BLaER1 (cell line): ENCODE data around the gene EIPR1.

Experiments
- H3K27ac ChIP-seq: shearing (Covaris generic); formaldehyde crosslinking; 2 replicates; pipeline ENCODE4 v1.8.1; 2022
- H3K27me3 ChIP-seq: shearing (Covaris generic); formaldehyde crosslinking; 2 replicates; pipeline ENCODE4 v1.8.1; 2022
- H3K36me3 ChIP-seq: shearing (Covaris generic); formaldehyde crosslinking; 2 replicates; pipeline ENCODE4 v1.8.1; 2022
- H3K4me1 ChIP-seq: shearing (Covaris generic); formaldehyde crosslinking; 2 replicates; pipeline ENCODE4 v1.8.1; 2022
- H3K4me2 ChIP-seq: shearing (Covaris generic); formaldehyde crosslinking; 2 replicates; pipeline ENCODE4 v1.8.1; 2022
- H3K4me3 ChIP-seq: shearing (Covaris generic); formaldehyde crosslinking; 2 replicates; pipeline ENCODE4 v1.8.1; 2022
- H3K9ac ChIP-seq: shearing (Covaris generic); formaldehyde crosslinking; 2 replicates; pipeline ENCODE4 v1.8.1; 2022
- H3K9me3 ChIP-seq: shearing (Covaris generic); formaldehyde crosslinking; 2 replicates; pipeline ENCODE4 v1.8.1; 2022
- H4K20me1 ChIP-seq: shearing (Covaris generic); formaldehyde crosslinking; 2 replicates; pipeline ENCODE4 v1.8.1; 2022
- Cebpa-rat ChIP-seq: shearing (Covaris generic); IDR thresholded peaks from 2 replicates; pipeline ENCODE4 v1.8.1; 2022

Gene EIPR1

DNA sequence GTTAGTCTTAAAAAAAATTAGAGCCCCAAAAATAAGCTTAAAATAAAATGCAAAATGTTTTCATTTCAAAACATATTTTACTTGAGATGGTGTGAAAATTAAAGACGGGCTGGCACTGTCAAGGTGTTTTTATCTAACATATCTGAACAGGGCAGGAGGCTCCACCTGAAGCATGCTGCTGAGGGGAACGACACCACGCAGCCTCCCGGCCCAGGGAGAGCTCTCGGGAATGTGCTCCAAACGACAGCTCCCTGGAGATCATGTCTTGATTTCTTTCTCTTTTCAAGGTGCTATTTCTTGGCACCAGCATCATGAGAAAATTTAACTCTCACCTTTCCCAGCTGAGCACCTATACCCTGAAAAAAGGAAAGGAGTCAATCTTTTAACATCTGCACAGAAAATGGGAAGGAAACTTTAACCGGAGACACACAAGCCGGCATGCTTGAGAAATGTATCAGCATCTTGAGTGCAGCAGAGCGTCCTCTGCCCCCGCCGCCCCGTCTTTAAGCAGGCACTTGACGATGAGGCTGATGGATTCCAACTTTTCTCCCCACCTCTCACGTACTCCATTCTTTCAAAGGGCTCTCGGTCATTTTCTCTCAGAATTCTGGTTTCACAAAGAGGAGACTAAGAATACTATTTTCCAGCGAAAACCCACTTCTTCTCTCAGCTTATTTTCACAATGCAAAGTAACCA, 56.6 kb downstream of the EIPR1 start:
- Histone ChIP-seq H3K27ac (no peak overlapping the region), H4K20me1 (peaks cover 18% of the 10 kb centered on the region; the same call in 1 of the 2 replicates), H3K4me3 (no peak overlapping the region), H3K4me1 (no peaks in the 10 kb centered on the region), H3K36me3 (peaks cover 79% of the 10 kb centered on the region), H3K9me3 (no peaks in the 10 kb centered on the region), H3K9ac (no peak overlapping the region), H3K27me3 (no peaks in the 10 kb centered on the region), H3K4me2 (no peak overlapping the region)
- TF ChIP-seq Cebpa-rat: no peak

DNA sequence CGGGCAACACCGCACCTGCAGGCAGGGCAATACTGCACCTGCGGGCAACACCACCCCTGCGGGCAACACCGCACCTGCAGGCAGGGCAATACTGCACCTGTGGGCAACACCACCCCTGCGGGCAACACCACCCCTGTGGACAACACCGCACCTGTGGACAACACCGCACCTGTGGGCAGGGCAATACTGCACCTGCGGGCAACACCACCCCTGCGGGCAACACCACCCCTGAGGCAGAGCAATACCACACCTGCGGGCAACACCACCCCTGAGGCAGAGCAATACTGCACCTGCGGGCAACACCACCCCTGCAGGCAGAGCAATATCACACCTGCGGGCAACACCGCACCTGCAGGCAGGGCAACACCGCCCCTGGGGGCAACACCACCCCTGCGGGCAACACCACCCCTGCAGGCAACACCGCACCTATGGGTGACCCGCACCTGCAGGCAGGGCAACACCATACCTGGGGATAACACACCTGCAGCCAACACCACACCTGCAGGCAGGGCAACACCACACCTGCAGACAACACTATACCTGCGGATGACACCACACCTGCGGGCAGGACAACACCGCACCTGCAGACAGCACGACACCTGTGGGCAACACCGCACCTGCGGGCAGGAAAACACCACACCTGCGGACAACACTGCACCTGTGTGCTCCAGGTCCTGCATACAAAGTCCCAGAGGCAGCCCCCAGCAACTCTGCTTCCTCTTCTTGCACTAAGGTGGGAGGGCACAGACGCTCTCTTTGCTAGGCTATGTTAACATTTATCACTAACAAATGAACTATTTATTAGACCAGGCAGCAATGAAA, 57.7 kb downstream of the EIPR1 start:
- Histone ChIP-seq H3K4me2 (no peak overlapping the region), H3K27ac (no peak overlapping the region), H3K36me3 (peaks cover 68% of the 10 kb centered on the region), H3K4me3 (no peak overlapping the region), H3K9ac (no peak overlapping the region), H3K4me1 (no peaks in the 10 kb centered on the region), H3K9me3 (no peaks in the 10 kb centered on the region), H4K20me1 (peaks cover 10% of the 10 kb centered on the region; the same call in 1 of the 2 replicates), H3K27me3 (no peaks in the 10 kb centered on the region)
- TF ChIP-seq Cebpa-rat: no peak

DNA sequence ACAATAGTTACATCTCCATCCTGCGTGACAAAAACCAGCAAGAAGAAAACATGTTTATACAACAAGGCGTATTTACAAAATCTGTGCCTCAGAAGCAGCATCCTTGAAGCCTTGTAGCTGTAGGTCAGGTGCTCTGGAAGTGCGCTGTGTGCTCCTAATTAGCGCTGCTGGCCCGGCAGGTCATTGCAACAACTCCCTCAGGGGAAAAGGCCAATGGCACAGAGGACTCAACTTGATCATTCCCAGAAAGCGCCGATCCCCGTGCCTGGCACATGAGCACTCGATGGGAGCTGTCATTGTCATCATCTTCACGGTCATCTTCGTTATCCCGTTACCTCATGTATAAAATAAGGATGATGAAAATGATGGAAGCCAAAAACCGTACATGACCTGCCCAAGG, 58.5 kb downstream of the EIPR1 start:
- Histone ChIP-seq H3K9ac (no peak overlapping the region), H3K9me3 (no peaks in the 10 kb centered on the region), H3K27ac (no peak overlapping the region), H3K4me1 (no peaks in the 10 kb centered on the region), H3K4me2 (no peak overlapping the region), H3K36me3 (peaks cover 59% of the 10 kb centered on the region), H4K20me1 (peaks cover 12% of the 10 kb centered on the region; the same call in 1 of the 2 replicates), H3K27me3 (no peaks in the 10 kb centered on the region), H3K4me3 (no peak overlapping the region)
- TF ChIP-seq Cebpa-rat: no peak

DNA sequence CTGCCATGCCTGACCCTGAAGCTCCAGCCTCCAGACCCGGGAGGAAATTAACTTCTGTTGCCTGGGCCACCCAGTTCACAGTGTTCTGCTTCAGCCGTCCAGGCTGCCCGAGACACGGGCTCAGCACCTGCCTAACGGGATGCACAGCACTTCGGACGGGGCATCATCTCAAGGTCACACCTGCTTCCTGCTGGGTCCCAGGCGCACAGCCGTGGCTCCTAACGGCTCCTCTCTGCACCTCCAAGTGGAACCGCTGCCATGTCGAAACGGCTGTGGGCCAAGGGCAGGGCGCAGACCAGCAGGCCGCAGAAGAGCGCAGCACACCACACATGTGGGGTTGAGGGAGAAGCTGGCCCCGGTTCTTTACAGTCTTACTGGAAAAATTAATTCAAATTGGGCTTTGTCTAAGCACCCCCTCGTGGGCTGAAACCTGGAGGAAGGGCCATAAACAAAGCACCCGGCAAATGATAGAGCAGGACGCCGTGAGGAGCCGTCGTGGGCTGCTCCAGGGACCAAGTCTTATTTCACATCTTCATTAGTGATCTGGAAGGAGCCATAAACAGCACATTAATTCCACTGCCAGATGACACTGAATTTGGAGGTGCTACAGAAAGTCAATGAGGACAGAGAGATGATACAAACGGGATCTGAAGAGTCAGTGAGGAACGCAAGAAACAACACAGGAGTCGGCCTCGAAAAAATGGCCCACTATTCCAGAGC, 59.6 kb downstream of the EIPR1 start:
- no peaks in the 10 kb centered on the region for H3K9me3 ChIP-seq
- H3K4me2 ChIP-seq: no peak overlapping the region
- H3K36me3 ChIP-seq: peaks cover 52% of the 10 kb centered on the region
- peaks cover 17% of the 10 kb centered on the region; the same call in 1 of the 2 replicates for H4K20me1 ChIP-seq
- H3K9ac ChIP-seq: no peak overlapping the region
- H3K4me3 ChIP-seq: no peak overlapping the region
- TF ChIP-seq Cebpa-rat: no peak
- no peaks in the 10 kb centered on the region for H3K4me1 ChIP-seq
- H3K27ac ChIP-seq: no peak overlapping the region
- no peaks in the 10 kb centered on the region for H3K27me3 ChIP-seq

DNA sequence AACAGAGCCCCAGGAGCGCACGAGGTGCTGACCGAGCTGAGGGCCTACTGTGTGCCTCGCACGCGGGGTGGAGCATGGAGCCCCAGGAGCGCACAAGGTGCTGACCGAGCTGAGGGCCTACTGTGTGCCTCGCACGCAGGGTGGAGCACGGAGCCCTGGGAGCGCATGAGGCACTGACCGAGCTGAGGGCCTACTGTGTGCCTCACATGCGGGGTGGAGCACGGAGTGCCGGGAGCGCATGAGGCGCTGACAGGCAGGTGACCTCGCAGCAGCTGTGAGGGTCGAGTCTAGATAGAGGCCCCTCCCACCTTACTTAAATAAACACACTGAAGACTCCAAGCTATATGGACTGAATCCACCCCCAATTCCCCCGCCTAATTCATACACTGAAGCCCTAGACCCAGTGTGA, 60.3 kb downstream of the EIPR1 start:
- Histone ChIP-seq H3K36me3 (peaks cover 49% of the 10 kb centered on the region), H3K4me1 (no peaks in the 10 kb centered on the region), H3K9ac (no peak overlapping the region), H3K9me3 (no peaks in the 10 kb centered on the region), H3K27me3 (no peaks in the 10 kb centered on the region), H3K4me3 (no peak overlapping the region), H3K27ac (no peak overlapping the region), H3K4me2 (no peak overlapping the region), H4K20me1 (peaks cover 20% of the 10 kb centered on the region; the same call in 1 of the 2 replicates)
- no peak for TF ChIP-seq Cebpa-rat

DNA sequence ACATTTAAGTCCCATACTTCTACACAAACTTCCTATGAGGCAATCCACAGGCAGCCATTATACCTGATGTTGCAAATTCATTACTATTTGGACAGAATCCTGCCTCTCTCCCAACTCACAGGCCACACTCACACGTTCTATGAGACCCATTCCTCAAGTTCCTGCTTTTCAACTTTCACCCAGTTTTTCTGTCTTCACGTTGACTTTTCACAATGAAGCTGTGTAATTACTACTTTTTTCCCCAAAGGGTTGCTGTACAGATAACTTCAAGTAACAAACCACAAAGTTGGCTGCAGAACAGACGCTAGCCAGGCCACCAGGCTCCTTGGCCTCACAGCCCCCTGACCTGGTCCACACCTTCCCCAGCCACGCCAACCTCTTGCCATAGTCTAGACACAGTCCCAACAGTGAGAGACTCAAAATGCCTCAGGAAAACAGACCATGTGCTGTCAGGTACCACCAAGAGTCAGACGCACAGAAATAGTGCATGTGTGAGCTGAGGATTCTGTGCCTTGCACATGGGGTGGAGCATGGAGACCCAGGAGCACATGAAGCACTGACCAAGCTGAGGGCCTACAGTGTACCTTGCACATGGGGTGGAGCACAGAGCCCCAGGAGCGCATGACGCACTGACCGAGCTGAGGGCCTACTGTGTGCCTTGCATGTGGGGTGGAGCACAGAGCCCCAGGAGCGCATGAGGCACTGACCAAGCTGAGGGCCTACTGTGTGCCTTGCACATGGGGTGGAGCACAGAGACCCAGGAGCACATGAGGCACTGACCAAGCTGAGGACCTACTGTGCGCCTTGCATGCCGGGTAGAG, 61.0 kb downstream of the EIPR1 start:
- H3K4me2 ChIP-seq: no peak overlapping the region
- no peak overlapping the region for H3K9ac ChIP-seq
- no peak overlapping the region for H3K4me3 ChIP-seq
- no peak for TF ChIP-seq Cebpa-rat
- H3K27me3 ChIP-seq: no peaks in the 10 kb centered on the region
- H3K36me3 ChIP-seq: peaks cover 42% of the 10 kb centered on the region
- H3K27ac ChIP-seq: no peak overlapping the region
- peaks cover 20% of the 10 kb centered on the region; the same call in 1 of the 2 replicates for H4K20me1 ChIP-seq
- H3K4me1 ChIP-seq: no peaks in the 10 kb centered on the region
- no peaks in the 10 kb centered on the region for H3K9me3 ChIP-seq

DNA sequence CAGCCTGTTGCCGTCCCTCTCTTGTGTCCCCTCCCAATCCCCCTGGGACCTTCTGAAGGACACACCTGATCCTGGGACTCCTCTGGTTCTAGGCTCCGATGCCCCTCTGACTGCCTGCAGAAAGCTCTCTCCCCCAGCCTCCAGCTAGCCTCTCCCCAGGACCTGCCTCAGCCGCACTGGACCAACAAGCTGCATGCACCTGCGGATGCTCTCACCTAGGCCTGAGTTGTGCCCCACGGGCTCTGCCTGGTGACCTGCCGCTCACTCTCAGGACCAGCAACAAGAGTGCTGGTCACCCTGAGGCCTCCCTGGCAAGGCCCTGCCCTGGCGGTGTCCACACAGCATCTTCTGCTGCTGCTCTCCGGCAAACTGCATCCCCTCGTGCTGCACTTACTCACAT, 63.0 kb downstream of the EIPR1 start:
- peaks cover 36% of the 10 kb centered on the region for H3K36me3 ChIP-seq
- no peaks in the 10 kb centered on the region for H3K4me1 ChIP-seq
- H3K27me3 ChIP-seq: no peaks in the 10 kb centered on the region
- no peak overlapping the region for H3K9ac ChIP-seq
- H3K9me3 ChIP-seq: peaks cover 4% of the 10 kb centered on the region; the same call in 1 of the 2 replicates
- no peak overlapping the region for H3K4me2 ChIP-seq
- no peak overlapping the region for H3K4me3 ChIP-seq
- no peak for TF ChIP-seq Cebpa-rat
- peaks cover 13% of the 10 kb centered on the region; the same call in 1 of the 2 replicates for H4K20me1 ChIP-seq
- H3K27ac ChIP-seq: no peak overlapping the region

DNA sequence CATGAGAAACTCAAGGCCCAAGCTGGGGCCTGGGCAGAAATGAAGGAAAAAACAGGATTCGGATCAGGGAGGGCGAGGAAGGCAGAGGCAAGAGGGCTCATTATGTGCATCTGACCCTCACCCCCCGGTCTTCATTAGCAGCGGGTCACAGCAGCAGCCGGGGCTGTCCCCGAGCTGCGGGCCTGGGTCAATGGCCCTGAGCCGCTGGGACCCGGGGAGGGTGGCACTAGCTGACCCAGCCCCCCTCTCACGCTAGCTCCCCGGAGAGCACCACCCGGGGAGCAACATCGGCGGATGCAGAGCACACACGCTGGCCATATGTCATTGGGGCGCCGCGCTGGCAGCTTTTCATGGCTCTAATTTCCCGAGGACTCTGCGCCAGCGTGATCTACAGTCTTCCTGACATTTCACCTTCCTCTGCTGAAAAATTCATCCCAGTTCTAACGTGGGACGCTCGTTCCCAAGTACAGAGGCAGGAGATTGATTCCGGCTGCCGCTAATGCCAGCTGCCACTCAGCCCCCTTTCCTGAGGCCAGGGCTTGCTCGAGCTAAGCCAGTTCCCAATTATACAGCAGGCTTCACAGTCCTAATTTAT, 63.7 kb downstream of the EIPR1 start:
- Histone ChIP-seq H3K9me3 (peaks cover 6% of the 10 kb centered on the region; the same call in 1 of the 2 replicates), H3K4me2 (no peak overlapping the region), H3K36me3 (peaks cover 31% of the 10 kb centered on the region), H4K20me1 (0 out of 2 replicates have a peak, but pooled peaks cover 10% of the 10 kb centered on the region), H3K4me1 (no peaks in the 10 kb centered on the region), H3K27ac (no peak overlapping the region), H3K4me3 (no peak overlapping the region), H3K9ac (no peak overlapping the region), H3K27me3 (no peaks in the 10 kb centered on the region)
- TF ChIP-seq Cebpa-rat: no peak
